H7 (cell line): ENCODE results near the gene STAG1. TPM values are rescaled to one million over a fixed set of nuclear protein-coding genes. Genes with fewer than 3 reads are reported as not detected.
"Not testable (repeated sequence)": the region's sequence is repeated elsewhere in the genome, so short reads cannot be mapped to it uniquely, and the experiment has no call there.

ENCODE experiments used
- DNase-seq: peaks from one replicate; pipeline ENCODE4 v3.0.0; 2012
- H3K27me3 ChIP-seq: 2 replicates; pipeline ENCODE4 v1.6.0; 2011; ENCODE audit warnings: mild to moderate bottlenecking, low read length; ENCODE audit not compliant: control insufficient read depth, insufficient read depth
- H3K36me3 ChIP-seq: replicated peaks from 2 replicates; pipeline ENCODE4 v1.5.1; 2011; ENCODE audit warnings: low read length; ENCODE audit not compliant: control insufficient read depth, insufficient read depth
- H3K4me3 ChIP-seq: 2 replicates; pipeline ENCODE4 v1.5.1; 2011; ENCODE audit warnings: low read depth, mild to moderate bottlenecking, control low read depth, low read length, moderate library complexity; ENCODE audit not compliant: insufficient read depth
- total RNA-seq: library from RNA; depleted of rRNA; stranded (reverse); fragments of >200 nt; shearing (Covaris generic); gene quantifications from 2 replicates; pipeline ENCODE4 v1.2.3, GENCODE V29; 2014

Gene STAG1
- total RNA-seq, 1 experiment from 2014 or later = 11.6 TPM

- H3K27me3 ChIP-seq = no peaks in the 10 kb centered on the region
- no peak overlapping the region for H3K4me3 ChIP-seq
- H3K36me3 ChIP-seq = no peaks in the 10 kb centered on the region
- DNase-seq = no peak
Observed at GRCh38 chr3:136350132-136350531, 402.0 kb downstream of the STAG1 start.

DNA sequence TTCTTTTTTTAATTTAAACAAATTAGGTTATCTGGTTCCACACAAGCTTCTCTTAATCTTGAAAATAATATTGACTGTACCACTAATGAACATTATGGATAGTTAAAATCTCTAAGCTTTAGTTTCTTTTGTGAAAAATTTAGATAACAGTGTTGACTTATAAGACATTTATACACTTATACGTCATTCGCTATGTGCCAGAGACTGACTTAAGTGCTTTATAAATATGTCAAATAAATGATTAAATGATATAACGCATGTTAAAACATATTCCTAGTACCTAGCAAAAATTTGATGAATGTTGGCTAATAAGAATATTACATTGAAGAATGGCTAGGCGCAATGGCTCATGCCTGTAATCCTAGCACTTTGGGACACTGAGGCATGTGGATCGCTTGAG, 405.7 kb downstream of the STAG1 start:
- H3K36me3 ChIP-seq = no peaks in the 10 kb centered on the region; the same call in 1 of the 2 replicates
- no peak overlapping the region for H3K4me3 ChIP-seq
- H3K27me3 ChIP-seq = no peaks in the 10 kb centered on the region
- DNase-seq = no peak

- no peaks in the 10 kb centered on the region for H3K27me3 ChIP-seq
- H3K4me3 ChIP-seq = no peak overlapping the region
- DNase-seq = no peak
- H3K36me3 ChIP-seq = no peaks in the 10 kb centered on the region; the same call in 1 of the 2 replicates
Observed at GRCh38 chr3:136343873-136344555, 408.2 kb downstream of the STAG1 start.

- no peak overlapping the region for H3K4me3 ChIP-seq
- H3K36me3 ChIP-seq = no peaks in the 10 kb centered on the region; the same call in 1 of the 2 replicates
- H3K27me3 ChIP-seq = no peaks in the 10 kb centered on the region
- no peak for DNase-seq
Observed at GRCh38 chr3:136343446-136343845, 408.7 kb downstream of the STAG1 start.

DNA sequence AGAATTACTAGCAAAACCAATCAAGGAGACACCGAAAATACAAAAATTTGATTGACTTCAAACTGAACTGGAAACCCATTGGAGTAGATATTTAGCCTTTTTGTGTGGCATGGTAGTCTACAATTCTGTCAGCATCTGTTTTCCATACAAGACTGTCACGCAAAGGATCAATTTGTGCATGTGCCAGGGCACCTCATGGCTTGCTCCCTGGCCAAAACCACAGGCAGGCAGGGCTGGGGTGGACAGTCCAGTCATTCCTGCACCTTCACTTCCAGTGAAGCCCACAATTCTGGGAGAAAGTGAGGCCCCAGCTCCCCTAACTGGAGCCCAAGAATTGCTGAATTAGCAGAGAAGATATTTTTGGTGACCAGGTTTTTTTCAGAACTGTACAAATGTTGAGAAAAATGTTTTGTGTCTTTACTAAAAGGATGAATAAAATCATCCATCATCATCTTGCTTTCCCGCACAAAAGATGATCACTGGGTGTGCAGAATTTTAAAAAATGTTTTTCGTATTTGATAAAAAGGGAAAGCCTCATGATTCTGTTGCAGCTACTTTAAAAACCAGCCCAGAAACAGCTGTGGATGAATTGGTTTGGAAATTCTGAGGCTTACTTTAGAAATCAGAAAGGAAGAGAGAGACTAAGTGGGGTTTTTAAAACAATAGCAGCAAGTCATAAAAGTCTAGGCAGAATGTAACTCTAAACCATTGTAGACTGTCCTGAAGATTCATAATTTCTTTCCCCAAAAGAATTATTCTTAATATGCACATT, 415.7 kb downstream of the STAG1 start:
- Histone ChIP-seq H3K4me3 (no peak overlapping the region), H3K27me3 (no peaks in the 10 kb centered on the region), H3K36me3 (peaks cover 3% of the 10 kb centered on the region; the same call in 1 of the 2 replicates)
- DNase-seq = no peak

DNA sequence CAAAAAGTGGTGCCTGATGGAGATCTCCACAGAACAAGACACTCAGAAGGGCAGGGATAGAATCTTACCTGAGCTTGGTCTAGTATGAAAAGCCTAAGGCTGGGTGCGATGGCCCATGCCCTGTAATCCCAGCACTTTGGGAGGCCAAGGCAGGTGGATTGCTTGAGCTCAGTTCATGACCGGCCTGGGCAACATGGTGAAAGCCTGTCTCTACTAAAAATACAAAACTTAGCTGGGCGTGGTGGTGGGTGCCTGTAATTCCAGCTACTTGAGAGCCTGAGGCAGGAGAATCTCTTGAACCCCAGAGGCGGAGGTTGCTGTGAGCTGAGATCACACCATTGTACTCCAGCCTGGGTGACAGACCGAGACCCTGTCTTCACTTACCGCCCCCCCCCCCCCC, 417.5 kb downstream of the STAG1 start:
- DNase-seq, H3K27me3 ChIP-seq, H3K4me3 ChIP-seq, H3K36me3 ChIP-seq: not testable (repeated sequence)

- H3K4me3 ChIP-seq = no peak overlapping the region
- peaks cover 3% of the 10 kb centered on the region; the same call in 1 of the 2 replicates for H3K36me3 ChIP-seq
- H3K27me3 ChIP-seq = no peaks in the 10 kb centered on the region
- no peak for DNase-seq
Observed at GRCh38 chr3:136334209-136334608, 418.0 kb downstream of the STAG1 start.

- Histone ChIP-seq H3K27me3 (no peaks in the 10 kb centered on the region), H3K4me3 (no peak overlapping the region)
Observed at GRCh38 chr3:136332776-136333175, 419.4 kb downstream of the STAG1 start.

DNA sequence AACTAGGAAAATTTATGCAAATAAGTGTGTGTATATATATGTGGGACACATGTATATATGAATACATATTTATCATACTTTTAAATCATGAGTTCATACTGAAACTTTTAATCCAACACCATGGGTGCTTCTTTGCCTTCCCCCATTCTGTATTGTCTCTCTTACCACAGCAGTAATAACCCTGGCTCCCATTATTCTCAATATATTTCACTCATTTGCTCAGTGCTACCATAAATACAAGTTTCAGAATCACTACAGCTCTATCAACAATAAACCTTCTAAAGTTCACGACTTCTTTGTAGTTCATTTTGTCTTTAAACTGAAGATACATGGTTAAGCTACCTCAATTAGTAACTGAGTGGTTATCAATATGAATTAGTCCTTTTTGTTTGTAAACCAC, 419.9 kb downstream of the STAG1 start:
- H3K27me3 ChIP-seq = no peaks in the 10 kb centered on the region
- DNase-seq = no peak
- peaks cover 6% of the 10 kb centered on the region for H3K36me3 ChIP-seq
- H3K4me3 ChIP-seq = no peak overlapping the region

More at GRCh38 chr3:136332776-136333175, 419.4 kb downstream of the STAG1 start:
- peaks cover 6% of the 10 kb centered on the region for H3K36me3 ChIP-seq
- DNase-seq = no peak

- H3K4me3 ChIP-seq = no peak overlapping the region
Observed at GRCh38 chr3:136330900-136331299, 421.3 kb downstream of the STAG1 start.

GRCh38 chr3:136329593-136329992, 422.6 kb downstream of the STAG1 start:
- Histone ChIP-seq H3K27me3 (no peaks in the 10 kb centered on the region), H3K4me3 (no peak overlapping the region), H3K36me3 (peaks cover 7% of the 10 kb centered on the region)
- DNase-seq = no peak

More at GRCh38 chr3:136330900-136331299, 421.3 kb downstream of the STAG1 start:
- H3K27me3 ChIP-seq = no peaks in the 10 kb centered on the region
- H3K36me3 ChIP-seq = peaks cover 7% of the 10 kb centered on the region
- DNase-seq = no peak

DNA sequence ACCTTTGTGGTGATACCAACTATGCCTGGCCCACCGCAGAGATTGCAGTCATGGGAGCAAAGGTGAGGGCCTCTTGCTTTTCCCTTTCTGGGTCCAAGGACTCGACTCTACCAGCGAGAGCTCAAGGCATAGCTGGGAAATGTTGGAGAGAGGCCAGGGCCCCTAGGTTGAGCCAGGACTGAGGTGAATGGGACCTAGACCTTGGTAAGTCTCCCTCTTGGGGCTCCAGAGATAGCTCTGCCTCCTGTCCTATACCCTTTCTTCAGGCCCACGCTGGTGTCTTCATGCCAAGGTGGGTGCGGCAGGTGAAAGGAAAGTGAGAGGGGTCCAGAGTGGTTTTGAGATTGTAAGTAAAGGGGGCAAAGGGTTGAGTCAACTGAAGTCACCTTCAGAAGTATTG, 424.5 kb downstream of the STAG1 start:
- no peak overlapping the region for H3K4me3 ChIP-seq

DNA sequence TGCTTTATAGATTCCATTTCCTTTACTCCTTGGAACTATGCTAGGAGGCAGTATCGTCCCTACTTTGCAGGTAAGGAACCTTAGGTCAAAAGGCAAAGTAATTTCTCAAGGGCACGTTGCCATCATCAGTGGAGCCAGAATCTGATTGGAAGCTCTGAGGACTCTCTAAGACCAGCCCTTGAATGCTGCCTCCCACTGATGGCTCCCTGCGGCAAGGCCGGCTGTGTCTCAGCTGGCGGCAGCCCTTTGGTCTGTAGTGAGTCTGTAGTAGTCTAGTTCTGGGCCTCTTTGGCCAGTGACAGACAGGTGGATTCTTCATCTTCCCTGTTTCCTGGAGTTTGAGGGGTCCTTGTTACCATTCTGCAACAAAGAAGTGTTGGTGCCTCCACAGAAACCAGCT, 425.9 kb downstream of the STAG1 start:
- H3K27me3 ChIP-seq = no peaks in the 10 kb centered on the region
- H3K4me3 ChIP-seq = no peak overlapping the region
- no peak for DNase-seq
- peaks cover 4% of the 10 kb centered on the region for H3K36me3 ChIP-seq

More for the DNA sequence above, 424.5 kb downstream of the STAG1 start:
- peaks cover 4% of the 10 kb centered on the region for H3K36me3 ChIP-seq
- no peaks in the 10 kb centered on the region for H3K27me3 ChIP-seq
- DNase-seq = no peak

DNA sequence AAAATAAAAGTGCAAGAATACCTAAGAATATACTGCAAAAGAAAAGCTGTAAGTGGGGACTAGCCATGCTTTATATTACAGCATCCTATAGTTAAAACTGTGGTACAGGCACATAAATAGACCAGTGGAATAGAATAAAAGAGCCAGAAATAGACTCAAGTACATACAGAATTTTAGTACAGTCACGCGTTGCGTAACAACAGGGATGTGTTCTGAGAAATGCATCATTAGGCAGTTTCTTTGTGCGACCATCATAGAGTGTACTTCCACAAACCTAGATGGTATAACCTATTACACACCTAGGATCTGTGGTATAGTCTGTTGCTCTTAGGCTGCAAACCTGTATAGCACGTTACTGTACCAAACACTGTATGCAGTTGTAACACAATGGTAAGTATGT, 440.2 kb downstream of the STAG1 start:
- H3K27me3 ChIP-seq = no peaks in the 10 kb centered on the region
- no peak for DNase-seq
- H3K4me3 ChIP-seq = no peak overlapping the region
- no peaks in the 10 kb centered on the region for H3K36me3 ChIP-seq

DNA sequence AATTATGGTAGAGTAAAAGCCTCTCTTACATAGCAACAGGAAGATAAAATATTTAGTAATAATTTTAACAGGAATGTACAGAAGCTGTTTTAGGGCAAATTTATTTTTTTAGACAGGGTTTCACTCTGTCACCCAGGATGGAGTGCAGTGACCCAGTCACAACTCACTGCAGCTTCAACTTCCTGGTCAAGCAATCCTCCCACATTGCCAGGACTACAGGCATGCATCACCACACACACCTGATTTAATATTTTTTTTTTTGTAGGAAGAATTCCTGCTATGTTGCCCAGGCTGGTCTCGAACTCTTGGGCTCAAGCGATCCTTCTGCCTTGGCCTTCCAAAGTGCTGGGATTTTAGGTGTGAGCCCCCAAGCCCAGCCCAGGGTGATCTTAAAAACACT, 440.9 kb downstream of the STAG1 start:
- H3K27me3 ChIP-seq = no peaks in the 10 kb centered on the region
- no peak overlapping the region for H3K4me3 ChIP-seq
- no peak for DNase-seq
- H3K36me3 ChIP-seq = no peaks in the 10 kb centered on the region
